HG03460 (cell line): Measurements from ENCODE around the gene CBR4.
"Not testable (repeated sequence)": the region's sequence is repeated elsewhere in the genome, so short reads cannot be mapped to it uniquely, and the experiment has no call there.

Experiments
- ATAC-seq: cut with Tn5 transposase; IDR thresholded peaks from one replicate; pipeline ENCODE4 v1.9.1; 2021; ENCODE audit not compliant: unreplicated experiment

Gene CBR4

DNA sequence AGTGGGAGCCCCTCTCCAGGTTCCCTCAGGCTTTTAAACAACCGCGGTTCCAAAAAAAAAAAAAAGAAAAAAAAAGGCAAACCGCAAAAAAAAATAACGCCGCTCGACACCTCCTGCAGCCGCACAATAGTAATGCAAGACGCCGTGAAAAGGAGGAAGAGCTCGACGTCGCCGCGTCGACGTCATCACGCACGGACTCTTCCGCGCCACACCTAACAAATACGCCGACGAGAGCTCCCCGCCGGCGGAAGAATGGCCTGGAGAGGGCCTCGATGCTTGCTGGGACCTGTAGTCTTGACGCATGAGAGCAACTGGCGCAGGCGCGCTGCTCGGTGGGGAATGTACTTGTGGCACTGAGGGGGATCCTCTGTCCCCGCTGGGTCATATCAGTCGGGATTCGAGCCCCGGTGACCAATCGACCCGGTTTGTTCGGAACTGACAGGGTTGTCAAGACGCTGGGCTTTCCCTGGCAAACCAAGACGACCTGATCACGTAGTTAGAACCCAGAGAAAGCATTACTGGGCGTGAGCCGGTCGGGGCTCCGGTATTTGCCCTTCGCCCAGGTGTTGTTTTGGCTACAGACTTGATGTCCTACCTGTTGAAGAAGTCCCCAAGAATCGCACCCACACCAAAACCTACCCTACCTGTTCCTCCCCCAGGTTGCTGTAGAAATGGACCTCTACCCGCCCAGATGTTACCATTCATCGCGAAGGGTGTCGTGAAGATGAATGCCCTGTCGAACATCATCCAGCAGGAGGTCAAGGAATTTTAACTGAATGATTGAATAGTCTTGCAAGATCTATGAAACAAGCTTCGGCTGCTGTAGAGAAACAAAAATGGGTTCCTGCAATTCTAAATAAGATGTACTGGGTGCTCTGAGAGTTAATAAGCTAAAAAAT is at the start of gene CBR4:
Gene CBR4, minus strand, starts transcription at position 131 of the 899 bp plus-strand sequence. CDS start 166 bp downstream, outside the sequence.
- ATAC-seq = peak; percentile 96

DNA sequence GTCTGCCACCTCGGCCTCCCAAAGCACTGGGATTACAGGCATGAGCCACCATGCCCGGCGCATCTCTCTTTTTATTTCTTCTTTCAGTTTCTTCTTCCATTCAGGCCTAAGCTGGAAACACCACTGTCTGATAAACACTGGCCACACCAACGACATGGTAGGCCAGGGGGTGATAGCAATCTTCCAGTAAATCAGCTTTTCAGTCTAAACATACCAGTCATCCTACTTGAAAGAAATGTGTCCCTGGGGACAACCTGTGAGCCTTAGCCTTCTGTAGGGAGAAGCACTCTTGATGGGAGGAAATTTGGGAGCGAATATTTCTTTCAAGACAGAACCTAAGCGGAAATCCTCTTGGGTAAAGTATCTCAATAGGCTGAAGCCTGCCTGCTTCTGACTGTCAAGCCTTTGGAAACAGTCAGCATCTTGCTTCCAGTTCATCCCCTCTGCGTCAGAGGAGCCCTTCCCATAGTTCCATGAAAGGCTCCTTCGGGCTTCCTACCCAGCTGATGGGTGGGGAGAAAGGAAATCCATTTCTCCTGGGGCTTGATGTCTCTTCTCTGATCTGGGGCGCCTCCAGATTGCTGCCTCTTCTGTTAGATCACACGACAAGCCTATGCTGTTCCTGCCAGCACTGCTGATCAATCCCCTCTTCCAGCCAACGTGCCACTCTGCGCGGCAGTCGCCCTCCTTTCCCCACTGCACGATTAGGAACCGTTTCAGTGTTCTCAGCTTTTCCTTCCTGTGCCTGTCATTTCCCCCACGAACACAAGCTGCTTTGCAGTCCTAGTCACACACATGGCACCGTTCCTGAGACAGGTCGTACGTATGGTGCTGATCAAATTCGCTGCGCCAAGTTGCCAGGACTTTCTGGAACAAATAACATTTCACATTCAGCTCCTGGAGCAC is 49.5 kb upstream of the CBR4 start:
- no peak for ATAC-seq

DNA sequence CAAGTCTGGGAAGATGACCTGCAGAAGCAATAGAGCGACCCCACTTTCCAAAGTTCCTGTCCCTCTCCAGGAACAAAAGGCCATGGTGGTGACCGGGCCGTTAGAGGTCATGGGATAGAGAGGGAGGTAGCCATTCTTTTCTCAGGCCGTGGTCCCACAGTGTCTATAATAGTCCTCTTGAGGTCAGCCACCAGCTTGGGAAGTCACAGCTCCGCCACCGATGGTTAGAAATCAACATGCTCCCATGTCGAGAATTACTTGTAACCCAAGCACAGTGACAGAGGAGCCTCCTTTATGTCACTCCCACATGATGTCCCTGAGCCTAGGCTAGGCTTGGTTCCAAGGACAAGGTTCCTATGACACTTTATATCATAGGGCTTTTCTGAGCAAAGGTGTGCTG is 48.3 kb upstream of the CBR4 start:
- no peak for ATAC-seq

DNA sequence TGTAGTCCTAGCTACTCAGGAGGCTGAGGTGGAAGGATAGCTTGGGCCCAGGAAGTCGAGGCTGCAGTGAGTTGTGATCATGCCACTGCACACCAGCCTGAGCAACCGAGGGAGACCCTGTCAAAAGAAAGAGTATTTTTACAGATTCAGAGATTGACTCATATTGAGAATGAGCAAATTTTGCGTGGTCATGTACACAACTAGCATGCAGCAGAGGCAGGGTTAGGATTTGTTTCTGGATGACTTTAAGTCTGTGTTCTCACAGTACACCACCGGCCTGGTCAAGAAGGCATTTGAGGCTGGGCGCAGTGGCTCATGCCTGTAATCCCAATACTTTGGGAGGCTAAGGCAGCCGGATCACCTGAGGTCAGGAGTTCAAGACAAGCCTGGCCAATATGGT is 44.8 kb upstream of the CBR4 start:
- no peak for ATAC-seq

DNA sequence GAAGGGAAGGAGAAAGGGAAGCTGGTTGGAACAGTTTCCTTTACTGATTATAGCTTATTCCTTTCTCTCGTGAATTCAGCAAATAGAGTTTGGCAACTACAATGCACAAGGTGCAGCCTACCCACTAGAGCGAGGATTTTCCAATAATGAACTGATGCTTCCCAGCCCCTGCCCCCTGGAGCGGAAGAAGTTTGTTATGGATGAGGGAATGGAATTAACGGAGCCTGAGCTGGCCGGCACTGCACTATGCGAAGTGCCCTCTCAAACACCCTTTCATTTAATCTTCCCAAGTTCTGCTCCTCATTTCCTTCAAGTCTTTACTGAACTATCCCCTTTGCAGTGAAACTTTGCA is 42.5 kb upstream of the CBR4 start:
- ATAC-seq = no peak

DNA sequence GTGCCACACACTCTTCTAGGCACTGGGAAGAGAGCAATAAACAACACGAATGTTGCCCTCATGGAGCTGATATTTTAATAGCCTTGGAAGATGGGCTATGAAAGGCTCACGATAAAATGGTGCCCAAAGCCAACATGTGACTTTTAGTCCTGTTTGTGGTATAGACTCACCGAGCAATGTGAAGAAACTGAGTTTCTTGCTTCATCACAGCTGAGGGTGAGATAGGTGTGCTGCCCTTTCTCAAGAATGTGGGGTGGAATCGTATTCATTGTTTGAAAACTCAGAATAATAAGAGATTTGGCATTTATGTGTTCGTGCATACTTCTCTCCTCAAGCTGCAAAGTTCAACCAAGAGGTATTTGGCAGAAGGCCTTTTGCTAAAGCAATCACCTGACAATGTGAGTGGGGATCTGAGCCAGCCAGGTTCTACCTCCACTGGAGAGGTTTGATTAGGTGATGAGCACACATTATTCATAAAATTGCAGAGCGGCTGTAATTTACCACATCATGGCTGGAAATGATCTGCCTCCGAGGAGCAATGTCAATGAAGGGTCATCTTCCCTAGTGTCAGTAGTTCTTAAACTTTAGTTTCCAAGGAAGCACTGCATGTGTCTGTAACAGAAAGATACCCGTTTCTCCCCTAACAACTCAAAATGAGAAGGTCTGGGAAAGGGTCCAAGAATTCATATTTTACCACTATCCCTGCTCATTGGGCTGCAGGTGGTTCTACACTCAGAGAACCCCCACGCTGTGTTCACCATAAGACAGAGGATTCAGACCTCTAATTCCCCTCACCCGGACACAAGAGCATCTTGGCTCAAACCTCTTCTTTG is 41.9 kb upstream of the CBR4 start:
- no peak for ATAC-seq

DNA sequence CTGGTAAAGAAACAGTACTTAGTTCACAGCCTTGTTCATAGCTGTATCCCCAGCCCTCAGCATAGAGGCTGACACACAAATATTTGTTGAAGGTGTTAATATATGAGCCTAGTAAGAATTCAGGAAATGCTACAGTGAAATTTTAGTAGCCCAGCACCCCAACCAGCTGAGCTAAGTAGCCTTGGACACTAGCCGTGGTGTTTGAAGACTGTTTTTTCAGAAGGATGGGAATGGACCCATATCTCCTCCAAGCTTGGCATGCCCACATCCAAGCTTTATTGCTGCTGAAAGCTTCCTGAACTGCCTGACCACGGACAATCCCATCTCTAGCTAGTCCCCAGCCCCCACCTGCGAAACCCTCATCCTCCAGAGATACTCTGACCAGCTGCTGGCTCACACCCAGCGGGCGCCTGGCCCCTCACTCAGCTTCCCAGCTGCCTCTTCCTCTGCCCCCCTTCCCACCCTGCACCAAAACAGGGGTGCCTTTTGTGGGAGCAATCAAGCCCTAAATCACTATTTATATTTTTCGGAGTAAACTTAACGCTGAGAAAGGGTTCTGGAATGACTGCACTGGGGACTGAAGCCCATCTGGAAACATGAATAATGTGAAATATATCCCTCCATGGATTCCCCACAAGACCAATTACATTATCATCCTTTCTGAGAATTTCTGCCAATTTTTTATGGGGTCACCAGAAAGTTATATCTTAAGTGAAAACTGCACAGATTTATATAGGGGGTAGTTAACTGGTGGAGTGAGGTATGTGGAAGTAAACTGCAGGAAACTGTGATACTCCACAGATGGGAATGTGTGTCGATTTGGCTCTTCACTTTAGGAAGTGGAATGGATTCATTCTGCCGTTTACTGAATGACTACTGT is 41.1 kb upstream of the CBR4 start:
- no peak for ATAC-seq

DNA sequence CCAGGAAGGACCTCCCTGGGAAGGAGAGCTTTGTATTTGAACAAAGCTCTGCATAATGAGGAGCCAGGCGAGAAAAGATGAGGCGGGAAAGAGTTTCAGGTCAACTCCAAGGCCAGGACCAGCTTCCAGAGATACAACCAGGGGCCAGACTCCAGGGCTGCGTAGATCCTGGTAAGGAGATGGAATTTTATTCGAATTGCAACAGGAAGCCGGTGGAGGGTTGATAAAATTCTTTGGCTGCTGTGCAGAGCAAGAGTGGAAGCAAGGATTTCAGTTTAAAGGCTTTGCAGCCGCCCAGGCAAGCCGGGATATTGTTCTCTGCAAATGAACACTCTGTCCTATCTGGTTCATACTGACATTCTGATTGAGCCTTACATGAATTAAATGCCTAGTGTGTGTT is 40.2 kb upstream of the CBR4 start:
- ATAC-seq = no peak

DNA sequence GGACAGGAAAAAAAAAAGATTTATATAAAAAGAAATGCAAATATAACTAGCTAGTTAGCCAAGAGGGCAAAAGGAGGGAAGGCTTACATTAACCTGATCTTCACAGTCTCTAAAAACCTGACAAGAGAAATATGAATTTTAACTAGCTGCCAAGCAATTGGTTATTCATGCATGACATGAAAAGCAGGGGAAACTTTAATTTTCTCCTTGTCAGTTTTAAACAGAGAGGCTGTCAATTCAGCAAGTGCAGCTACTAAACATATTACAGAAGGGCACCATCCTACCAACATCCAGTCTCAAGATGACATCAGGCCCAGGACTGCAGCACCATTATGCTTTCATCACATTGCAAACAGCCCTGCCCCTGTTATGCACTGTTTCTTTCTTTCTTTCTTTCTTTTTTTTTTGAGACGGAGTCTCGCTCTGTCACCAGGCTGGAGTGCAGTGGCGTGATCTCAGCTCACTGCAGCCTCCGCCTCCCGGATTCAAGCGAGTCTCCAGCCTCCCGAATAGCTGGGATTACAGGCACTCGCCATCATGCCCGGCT is 38.9 kb upstream of the CBR4 start:
- ATAC-seq = no peak

DNA sequence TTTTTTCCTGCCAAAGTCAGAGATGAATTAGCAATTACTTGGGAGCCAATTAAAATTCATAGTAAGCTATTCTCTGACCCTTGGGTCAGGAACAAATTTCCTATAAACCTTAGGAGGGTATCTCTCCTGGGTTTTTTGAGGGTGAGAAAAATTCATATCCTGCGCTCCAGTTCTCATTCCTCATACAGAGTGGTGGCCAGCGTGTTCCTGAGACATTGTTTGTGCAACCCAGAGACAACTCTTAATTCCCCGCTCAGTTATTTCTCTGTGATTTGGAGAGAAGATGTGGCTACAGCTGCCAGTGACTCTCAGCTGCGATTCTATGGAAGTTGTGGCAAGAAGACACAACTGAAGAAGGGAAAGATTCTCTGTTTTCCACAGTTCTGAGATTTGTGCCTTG is 37.9 kb upstream of the CBR4 start:
- ATAC-seq = no peak

DNA sequence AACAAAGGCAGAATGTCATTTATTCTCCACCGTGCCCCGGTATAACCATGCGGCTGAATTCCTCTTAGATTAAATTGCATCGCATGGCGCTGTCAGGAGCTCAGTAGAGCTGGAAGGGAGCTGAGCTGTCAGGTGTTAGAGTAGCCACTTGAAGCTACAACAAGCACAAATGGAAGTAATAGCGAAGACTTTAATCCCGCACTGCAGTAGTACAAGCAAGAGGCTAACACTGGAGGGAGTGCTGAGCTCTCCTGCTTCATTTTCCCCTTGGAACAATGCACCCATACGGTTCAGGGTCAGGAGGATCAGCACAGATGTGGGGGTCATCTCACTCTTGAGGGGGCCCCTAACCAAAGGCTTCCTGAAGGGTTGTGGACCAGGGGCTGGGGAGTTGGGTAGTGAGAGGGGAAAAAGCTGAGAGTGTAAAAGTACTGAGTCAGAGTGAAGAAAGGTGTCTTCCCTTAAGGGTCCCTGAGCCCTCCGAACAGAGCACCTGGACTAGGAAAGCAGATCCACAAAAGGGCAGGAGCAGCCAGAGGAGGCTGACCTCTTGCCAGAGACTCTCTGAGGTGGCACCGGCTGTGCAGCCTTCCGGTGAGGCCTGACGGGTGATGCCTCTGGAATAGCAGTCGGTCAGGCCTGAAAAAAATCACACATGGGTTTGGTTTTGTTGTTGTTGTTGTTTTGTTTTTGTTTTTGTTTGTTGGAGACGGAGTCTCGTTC is 36.0 kb upstream of the CBR4 start:
- no peak for ATAC-seq

DNA sequence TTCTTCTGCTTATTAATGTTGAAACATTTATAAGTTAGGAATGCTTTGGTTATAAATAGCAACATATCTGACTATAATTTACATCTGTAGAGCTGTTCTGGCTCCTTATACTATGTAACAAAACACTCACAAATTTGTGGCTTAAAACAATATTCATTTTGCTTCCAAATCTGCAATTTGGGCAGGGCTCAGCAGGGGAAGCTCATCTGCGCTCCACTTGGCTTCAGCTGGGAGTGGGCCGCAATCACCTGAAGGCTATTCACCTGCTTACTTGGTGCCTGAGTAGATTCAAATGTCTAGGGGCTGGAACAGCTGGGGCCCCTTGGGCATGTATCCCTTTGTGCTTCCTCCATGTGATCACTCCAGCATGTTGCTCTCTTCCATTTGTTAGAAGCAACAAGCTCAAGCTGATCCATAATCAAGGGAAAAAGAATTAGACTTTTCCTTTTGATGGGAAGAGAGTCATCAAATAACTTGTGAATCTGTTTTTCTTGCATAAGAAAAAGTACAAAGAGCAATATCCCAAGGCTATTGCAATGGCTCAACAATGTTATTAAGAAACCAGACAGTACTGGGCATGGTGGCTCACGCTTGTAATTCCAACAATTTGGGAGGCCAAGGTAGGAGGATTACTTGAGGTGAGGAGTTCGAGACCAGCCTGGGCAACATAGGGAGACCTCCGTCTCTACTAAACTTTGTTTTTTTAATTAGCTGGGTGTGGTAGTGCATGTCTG is 34.8 kb upstream of the CBR4 start:
- no peak for ATAC-seq

DNA sequence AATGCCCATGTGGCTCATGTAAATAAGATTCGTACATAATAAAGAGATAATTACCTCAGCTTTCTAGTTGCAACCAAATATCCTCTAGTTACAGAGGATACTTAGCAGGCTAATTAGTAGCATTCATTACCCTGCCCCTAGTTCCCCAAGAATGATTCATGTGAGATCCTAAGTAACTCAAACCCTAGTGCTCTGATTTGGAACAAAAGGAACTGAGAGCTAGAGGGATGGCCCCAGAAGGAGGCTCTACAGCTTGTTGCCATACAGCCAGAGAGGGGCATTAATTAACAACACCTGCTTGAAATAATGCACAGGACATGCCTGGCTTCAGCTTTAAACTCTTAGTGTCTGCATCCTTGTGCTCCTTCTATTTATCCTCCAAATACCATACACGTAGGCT is 32.6 kb upstream of the CBR4 start:
- no peak for ATAC-seq

DNA sequence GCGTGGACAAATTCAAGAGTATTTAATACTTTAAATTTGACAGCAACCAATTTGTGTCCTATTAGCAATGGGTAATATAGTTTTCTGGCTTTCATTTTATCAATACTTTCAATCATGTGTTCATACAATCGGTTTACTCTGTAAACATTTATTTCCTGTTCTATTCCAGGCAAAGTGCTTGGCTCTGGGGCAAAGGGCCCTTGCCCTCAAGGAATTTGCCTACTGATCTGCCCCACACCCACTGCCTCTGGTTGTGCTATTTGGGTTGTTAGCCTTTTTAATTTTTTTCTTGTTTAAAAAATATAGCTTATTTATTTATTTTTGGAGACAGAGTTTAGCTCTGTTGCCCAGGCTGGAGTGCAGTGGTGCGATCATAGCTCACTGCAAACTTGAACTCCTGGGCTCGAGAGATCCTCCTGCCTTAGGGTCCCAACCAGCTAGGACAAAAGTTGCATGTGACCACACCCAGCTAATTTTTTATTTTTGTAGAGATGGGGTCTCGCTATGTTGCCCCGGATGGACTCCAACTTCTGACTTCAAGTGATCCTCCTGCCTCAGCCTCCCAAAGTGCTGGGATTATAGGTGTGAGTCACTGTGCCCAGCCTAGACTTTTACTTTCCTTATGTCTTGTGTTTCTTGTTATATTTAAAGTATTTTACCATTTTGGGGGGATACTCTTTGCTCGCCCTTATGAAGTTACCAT is 30.7 kb upstream of the CBR4 start:
- no peak for ATAC-seq

DNA sequence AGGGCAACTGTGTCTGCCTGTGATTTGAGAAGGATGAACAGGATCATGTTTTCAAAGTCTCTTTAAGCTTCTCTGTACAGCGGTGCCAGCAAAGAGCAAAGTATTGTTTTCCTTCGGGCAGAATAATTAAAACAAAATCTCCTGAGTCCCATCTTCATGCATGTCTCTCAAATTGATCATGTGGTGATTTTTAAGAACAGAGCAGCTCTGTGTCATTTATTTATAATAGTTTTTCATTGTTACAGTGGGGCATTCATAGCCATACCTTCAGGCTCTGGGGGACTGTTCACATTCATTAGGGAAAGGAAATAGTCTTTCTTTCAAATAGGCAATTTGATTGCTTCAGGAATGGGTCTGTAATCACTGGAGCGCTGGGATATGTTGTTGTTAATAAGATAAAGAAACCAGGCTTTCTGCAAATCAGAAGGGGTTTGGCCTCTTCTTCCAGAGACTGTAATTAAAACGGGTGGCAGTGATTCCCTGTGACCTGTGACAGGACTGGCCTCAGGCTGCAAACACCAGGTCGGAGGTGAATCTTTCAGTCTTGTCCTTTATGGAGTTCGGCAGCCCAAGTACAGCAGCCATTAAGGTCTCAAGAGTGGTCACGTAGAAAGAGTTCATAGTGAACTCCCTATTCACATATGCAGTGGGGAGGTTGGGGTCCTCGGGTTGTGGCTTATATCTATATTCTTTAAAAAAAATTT is 29.3 kb upstream of the CBR4 start:
- no peak for ATAC-seq

DNA sequence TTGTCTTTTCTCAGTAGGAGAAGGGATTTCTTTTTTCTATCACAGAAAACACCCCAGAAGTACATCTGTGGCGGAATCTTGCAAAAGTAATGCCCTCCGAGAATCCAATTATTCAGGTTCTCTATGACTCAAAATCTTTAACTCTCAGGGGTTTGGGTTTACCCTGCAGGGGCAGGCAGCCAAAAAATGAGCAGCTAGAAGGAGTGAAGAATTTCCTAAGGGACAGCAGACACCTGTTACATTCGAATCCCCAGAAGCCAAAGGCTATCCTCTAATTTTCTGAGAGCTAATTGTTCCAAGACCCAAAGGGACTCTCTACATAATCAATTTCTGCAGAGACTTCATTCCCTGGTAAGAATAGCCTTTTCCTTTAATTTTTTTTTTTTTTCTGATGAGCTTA is 27.5 kb upstream of the CBR4 start:
- no peak for ATAC-seq

DNA sequence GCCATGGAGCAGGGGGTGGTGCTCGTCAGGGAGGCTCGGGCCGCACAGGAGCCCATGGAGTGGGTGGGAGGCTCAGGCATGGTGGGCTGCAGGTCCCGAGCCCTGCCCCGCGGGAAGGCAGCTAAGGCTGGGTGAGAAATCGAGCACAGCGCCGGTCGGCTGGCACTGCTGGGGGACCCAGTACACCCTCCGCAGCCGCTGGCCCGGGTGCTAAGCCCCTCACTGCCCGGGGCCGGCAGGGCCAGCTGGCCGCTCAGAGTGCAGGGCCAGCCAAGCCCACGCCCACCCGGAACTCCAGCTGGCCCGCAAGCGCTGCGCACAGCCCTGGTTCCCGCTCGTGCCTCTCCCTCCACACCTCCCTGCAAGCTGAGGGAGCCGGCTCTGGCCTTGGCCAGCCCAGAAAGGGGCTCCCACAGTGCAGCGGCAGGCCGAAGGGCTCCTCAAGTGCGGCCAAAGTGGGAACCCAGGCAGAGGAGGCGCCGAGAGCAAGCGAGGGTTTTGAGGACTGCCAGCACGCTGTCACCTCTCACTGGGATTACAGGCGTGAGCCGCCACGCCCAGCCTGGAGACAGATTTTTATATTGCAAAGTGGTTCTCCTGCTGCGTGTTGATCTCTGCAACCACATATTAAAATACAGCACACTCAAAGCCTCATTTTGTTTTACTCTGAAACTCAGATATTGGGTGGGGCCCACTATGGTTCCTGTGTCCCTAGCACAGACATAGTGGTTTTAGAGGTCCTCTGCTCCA is 26.0 kb upstream of the CBR4 start:
- ATAC-seq = not testable (repeated sequence)
